Measurements from ENCODE around the gene SACM1L. TPM values are rescaled to one million over a fixed set of nuclear protein-coding genes. Genes with fewer than 3 reads are reported as not detected.

Gene SACM1L
- total RNA-seq, 1 donor from 2014 or later: 59.2 TPM

DNA sequence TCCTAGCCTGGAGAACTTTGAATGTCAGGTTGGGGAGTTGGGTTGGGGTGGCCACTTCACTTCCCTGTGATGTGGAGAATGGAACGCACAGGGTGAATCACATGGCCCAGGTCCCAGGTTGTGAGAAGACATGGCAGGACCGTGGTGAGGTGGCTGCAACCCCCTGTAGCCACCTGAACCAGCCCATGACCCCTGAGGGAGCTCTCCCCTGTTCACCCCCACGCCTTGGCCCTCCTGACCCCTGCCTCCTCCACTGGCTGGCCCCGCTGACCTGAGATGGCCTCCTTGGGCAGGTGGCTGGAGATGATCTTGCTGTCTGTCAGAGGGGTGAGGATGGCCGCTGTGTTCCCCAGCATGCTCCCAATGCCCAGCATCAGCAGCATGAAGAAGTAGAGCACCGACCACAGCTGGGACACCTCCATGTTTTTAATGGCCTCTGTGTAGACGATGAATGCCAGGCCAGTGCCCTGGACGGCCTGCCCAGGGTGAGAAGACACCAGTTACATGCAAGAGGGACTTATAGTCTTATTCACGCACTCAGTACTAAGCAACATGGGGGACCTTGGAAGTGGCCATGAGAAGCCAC lies 76.2 kb downstream of the SACM1L start:
- no peak for TF ChIP-seq CTCF (IDR thresholded peaks at IDR 0.05; ENCODE audit: partially characterized antibody, unreplicated experiment)
- H3K36me3 Mint-ChIP-seq (ENCODE audit: unreplicated experiment): peaks cover 11% of the 10 kb centered on the region
- H3K9me3 Mint-ChIP-seq (ENCODE audit: unreplicated experiment): peaks cover 3% of the 10 kb centered on the region
- peaks cover 2% of the 10 kb centered on the region for H3K4me1 Mint-ChIP-seq (ENCODE audit: low read depth, unreplicated experiment)
- no peak overlapping the region for H3K4me3 Mint-ChIP-seq (ENCODE audit: unreplicated experiment)
- no peak overlapping the region for H3K27ac Mint-ChIP-seq (ENCODE audit: unreplicated experiment)
- no peak for DNase-seq
- peaks cover 2% of the 10 kb centered on the region for H3K27me3 Mint-ChIP-seq (ENCODE audit: unreplicated experiment)

- DNase-seq: no peak
- Mint-ChIP-seq H3K4me3 (ENCODE audit: unreplicated experiment) (no peak overlapping the region), H3K9me3 (ENCODE audit: unreplicated experiment) (peaks cover 3% of the 10 kb centered on the region), H3K27me3 (ENCODE audit: unreplicated experiment) (peaks cover 2% of the 10 kb centered on the region), H3K27ac (ENCODE audit: unreplicated experiment) (no peak overlapping the region), H3K36me3 (ENCODE audit: unreplicated experiment) (peaks cover 11% of the 10 kb centered on the region), H3K4me1 (ENCODE audit: low read depth, unreplicated experiment) (no peaks in the 10 kb centered on the region)
- TF ChIP-seq CTCF (IDR thresholded peaks at IDR 0.05; ENCODE audit: partially characterized antibody, unreplicated experiment): no peak
Observed at GRCh38 chr3:45765958-45766357, 76.8 kb downstream of the SACM1L start.

- Mint-ChIP-seq H3K4me3 (ENCODE audit: unreplicated experiment) (no peak overlapping the region), H3K36me3 (ENCODE audit: unreplicated experiment) (peaks cover 11% of the 10 kb centered on the region), H3K4me1 (ENCODE audit: low read depth, unreplicated experiment) (no peaks in the 10 kb centered on the region), H3K9me3 (ENCODE audit: unreplicated experiment) (peaks cover 5% of the 10 kb centered on the region), H3K27ac (ENCODE audit: unreplicated experiment) (no peak overlapping the region), H3K27me3 (ENCODE audit: unreplicated experiment) (peaks cover 4% of the 10 kb centered on the region)
- no peak for TF ChIP-seq CTCF (IDR thresholded peaks at IDR 0.05; ENCODE audit: partially characterized antibody, unreplicated experiment)
- DNase-seq: no peak
Observed at GRCh38 chr3:45771166-45771775, 82.1 kb downstream of the SACM1L start.

GRCh38 chr3:45771831-45772230 lies 82.6 kb downstream of the SACM1L start:
- Mint-ChIP-seq H3K27ac (ENCODE audit: unreplicated experiment) (no peak overlapping the region), H3K4me3 (ENCODE audit: unreplicated experiment) (no peak overlapping the region), H3K4me1 (ENCODE audit: low read depth, unreplicated experiment) (no peaks in the 10 kb centered on the region), H3K36me3 (ENCODE audit: unreplicated experiment) (peaks cover 11% of the 10 kb centered on the region), H3K27me3 (ENCODE audit: unreplicated experiment) (peaks cover 5% of the 10 kb centered on the region), H3K9me3 (ENCODE audit: unreplicated experiment) (peaks cover 5% of the 10 kb centered on the region)
- no peak for DNase-seq
- no peak for TF ChIP-seq CTCF (IDR thresholded peaks at IDR 0.05; ENCODE audit: partially characterized antibody, unreplicated experiment)

- H3K9me3 Mint-ChIP-seq (ENCODE audit: unreplicated experiment): peaks cover 3% of the 10 kb centered on the region
- H3K27me3 Mint-ChIP-seq (ENCODE audit: unreplicated experiment): peaks cover 6% of the 10 kb centered on the region
- DNase-seq: no peak
- no peak for TF ChIP-seq CTCF (IDR thresholded peaks at IDR 0.05; ENCODE audit: partially characterized antibody, unreplicated experiment)
- peaks cover 7% of the 10 kb centered on the region for H3K36me3 Mint-ChIP-seq (ENCODE audit: unreplicated experiment)
- no peak overlapping the region for H3K4me3 Mint-ChIP-seq (ENCODE audit: unreplicated experiment)
- no peaks in the 10 kb centered on the region for H3K4me1 Mint-ChIP-seq (ENCODE audit: low read depth, unreplicated experiment)
- no peak overlapping the region for H3K27ac Mint-ChIP-seq (ENCODE audit: unreplicated experiment)
Observed at GRCh38 chr3:45772341-45773035, 83.3 kb downstream of the SACM1L start.

Measured in glutamatergic neuron (in vitro differentiated cells).